Stomach (tissue), 9 donors: ENCODE results near the gene PKHD1. TPM values are rescaled to one million over a fixed set of nuclear protein-coding genes. Genes with fewer than 3 reads are reported as not detected.
A peak's percentile ranks its signal among the peaks of the same experiment; 100 is the strongest.
"Not testable (repeated sequence)": the region's sequence is repeated elsewhere in the genome, so short reads cannot be mapped to it uniquely, and the experiment has no call there.

ENCODE experiments used
- DNase-seq, 2 donors: peaks; one replicate each; pipeline versions ENCODE4 v3.0.0 to v3.0.0-alpha.2; 2013 to 2019
- H3K27ac ChIP-seq, 5 donors: fragments of 200-600 bp in 4 of 5; sonication (generic) in 4 of 5; one replicate each; pipeline ENCODE4 v1.5.1; 2013 to 2019; ENCODE audit warnings: mild to moderate bottlenecking in 1 of 5, moderate library complexity in 1 of 5
- H3K27me3 ChIP-seq, 3 donors: fragments of 200-600 bp; sonication (generic); one replicate each; pipeline ENCODE4 v1.5.1; 2017 to 2019; ENCODE audit warnings: mixed run types in 1 of 3
- H3K36me3 ChIP-seq, 4 donors: fragments of 200-600 bp; sonication (generic); 1 replicate in 3 of 4; 2 replicates in 1 of 4; pipeline ENCODE4 v1.5.1; 2016 to 2019
- H3K4me1 ChIP-seq, 4 donors: fragments of 200-600 bp; sonication (generic); one replicate each; pipeline ENCODE4 v1.5.1; 2016 to 2019
- H3K4me3 ChIP-seq, 4 donors: fragments of 200-600 bp; sonication (generic) in 3 of 4; one replicate each; pipeline ENCODE4 v1.5.1; 2016 to 2019; ENCODE audit warnings: mild to moderate bottlenecking in 1 of 4
- H3K9me3 ChIP-seq, 4 donors: fragments of 200-600 bp; sonication (generic); one replicate each; pipeline ENCODE4 v1.5.1; 2016 to 2019
- CTCF ChIP-seq, 7 experiments: fragments of 450-650 bp in 4 of 7; fragments of 200-600 bp in 3 of 7; sonication (generic) in 3 of 7; IDR thresholded peaks; one replicate each; pipeline ENCODE4 v1.5.1; 2016 to 2019; ENCODE audit warnings: antibody characterized with exemption in 7 of 7, control low read depth in 2 of 7, mild to moderate bottlenecking in 1 of 7
- EP300 ChIP-seq: sonication (generic); formaldehyde crosslinking; IDR thresholded peaks from one replicate; pipeline ENCODE4 v1.6.1; 2017; ENCODE audit warnings: antibody characterized with exemption
- POLR2A ChIP-seq, 4 donors: fragments of 450-650 bp; IDR thresholded peaks; one replicate each; pipeline ENCODE4 v1.6.1; 2016; ENCODE audit warnings: antibody characterized with exemption in 4 of 4, control low read depth in 2 of 4, mild to moderate bottlenecking in 1 of 4, moderate library complexity in 1 of 4
- POLR2AphosphoS5 ChIP-seq, 3 donors: sonication (generic); formaldehyde crosslinking; IDR thresholded peaks; one replicate each; pipeline ENCODE4 v1.6.1; 2016; ENCODE audit warnings: antibody characterized with exemption in 3 of 3
- WGBS, 5 donors: extraction: QIAGEN DNeasy Blood & Tissue Kit in 3 of 5; methylation state at CpG; one replicate each; pipeline versions ENCODE4 v1.1.5 to v1.1.7; 2013 to 2018; 5-methylcytosine and 5-hydroxymethylcytosine counted together
- intact Hi-C: fragments of 100-400 bp; cut with DNase I; formaldehyde crosslinking; loops from one replicate; pipeline ENCODE4 v1.15.1; 2023; ENCODE audit warnings: low total_unique reads
- polyA plus RNA-seq, 3 donors: library from polyadenylated mRNA; stranded (reverse); fragments of 200-250 nt; gene quantifications; one replicate each; pipeline ENCODE4 v1.2.3, GENCODE V29; 2013
- total RNA-seq, 5 donors: library from RNA; depleted of rRNA; stranded (reverse); fragments of >200 nt; gene quantifications; one replicate each; pipeline versions ENCODE4 v1.1.0 to v1.2.3, GENCODE V29; 2014 to 2016
- donor health status: healthy with polysubstance abuse.
- donor health status: Bipolar disorder and iron deficiency.
- donor health status: healthy.

PKHD1 gene
- total and polyA plus RNA-seq, 8 donors, result 0.19 to 19.2 (median 4.6) TPM; not detected in 2

- Histone ChIP-seq H3K27ac (no peak overlapping the region), H3K4me1 (peaks cover 0 to 11% (median 5%) of the 10 kb centered on the region in 4 donors), H3K9me3 (no peaks in the 10 kb centered on the region), H3K36me3 (no peaks in the 10 kb centered on the region), H3K27me3 (no peaks in the 10 kb centered on the region), H3K4me3 (no peak overlapping the region)
- TF ChIP-seq EP300 (no peak), POLR2A (IDR thresholded peaks at IDR 0.05) (no peak), CTCF (IDR thresholded peaks at IDR 0.05) (no peak), POLR2AphosphoS5 (IDR thresholded peaks at IDR 0.05) (no peak)
- DNase-seq, result no peak
- intact Hi-C loops, result loop anchor here (10.0 kb wide), 1 partner anchor 170 kb away; no protein-coding TSS in a partner anchor
- WGBS, 5 donors, result 87 to 96% (median 93%) methylated on average over 5 to 7 of the region's 7 CpGs
Observed at GRCh38 chr6:51854347-51854746, 233.1 kb downstream of the PKHD1 start.

- H3K36me3 ChIP-seq, H3K4me3 ChIP-seq, H3K27me3 ChIP-seq, H3K9me3 ChIP-seq, H3K27ac ChIP-seq, DNase-seq: not testable (repeated sequence)
- intact Hi-C loops, result loop anchor here (10.0 kb wide), 1 partner anchor 172 kb away; no protein-coding TSS in a partner anchor
- 80 to 93% (median 92%) methylated on average over 1 of the region's 1 CpG for WGBS, 5 donors
- H3K4me1 ChIP-seq, result peaks cover 0 to 11% (median 0%) of the 10 kb centered on the region in 4 donors
Observed at GRCh38 chr6:51853109-51853508, 234.3 kb downstream of the PKHD1 start.

GRCh38 chr6:51846531-51846930 is 240.9 kb downstream of the PKHD1 start:
- TF ChIP-seq POLR2A (IDR thresholded peaks at IDR 0.05) (no peak), EP300 (no peak), POLR2AphosphoS5 (IDR thresholded peaks at IDR 0.05) (no peak), CTCF (IDR thresholded peaks at IDR 0.05) (no peak)
- intact Hi-C loops, result loop anchor here (10.0 kb wide), 1 partner anchor 118 kb away; no protein-coding TSS in a partner anchor
- Histone ChIP-seq H3K27me3 (no peaks in the 10 kb centered on the region), H3K27ac (no peak overlapping the region), H3K4me3 (no peak overlapping the region), H3K36me3 (no peaks in the 10 kb centered on the region), H3K4me1 (no peaks in the 10 kb centered on the region), H3K9me3 (no peaks in the 10 kb centered on the region)
- WGBS, 5 donors, result 67 to 87% (median 77%) methylated on average over 2 of the region's 2 CpGs
- no peak for DNase-seq

GRCh38 chr6:51844336-51844735 is 243.1 kb downstream of the PKHD1 start:
- no peak overlapping the region for H3K4me3 ChIP-seq
- WGBS, 5 donors, result 85 to 93% (median 91%) methylated on average over 3 of the region's 3 CpGs
- no peaks in the 10 kb centered on the region for H3K27me3 ChIP-seq
- no peaks in the 10 kb centered on the region for H3K9me3 ChIP-seq
- no peak for TF ChIP-seq EP300
- peak in 1 of 7 experiments; percentile 8 for TF ChIP-seq CTCF (IDR thresholded peaks at IDR 0.05)
- H3K4me1 ChIP-seq, result no peaks in the 10 kb centered on the region
- DNase-seq, result no peak
- H3K27ac ChIP-seq, result no peak overlapping the region
- H3K36me3 ChIP-seq, result no peaks in the 10 kb centered on the region
- intact Hi-C loops, result loop anchor here (10.0 kb wide), 1 partner anchor 120 kb away; no protein-coding TSS in a partner anchor

GRCh38 chr6:51843456-51844056 is 243.9 kb downstream of the PKHD1 start:
- Histone ChIP-seq H3K9me3 (no peaks in the 10 kb centered on the region), H3K4me3 (no peak overlapping the region), H3K36me3 (no peaks in the 10 kb centered on the region), H3K27me3 (no peaks in the 10 kb centered on the region), H3K27ac (no peak overlapping the region), H3K4me1 (no peaks in the 10 kb centered on the region)
- 91 to 97% (median 93%) methylated on average over 5 of the region's 5 CpGs for WGBS, 5 donors
- intact Hi-C loops, result loop anchor here (10.0 kb wide), 1 partner anchor 121 kb away; no protein-coding TSS in a partner anchor
- TF ChIP-seq CTCF (IDR thresholded peaks at IDR 0.05) (no peak), POLR2AphosphoS5 (IDR thresholded peaks at IDR 0.05) (no peak), POLR2A (IDR thresholded peaks at IDR 0.05) (no peak), EP300 (no peak)
- DNase-seq, result no peak
